GM12874 (cell line): ENCODE data around the gene CNDP2.

Experiments used
- TF ChIP-seq, protein P1 (sequence below): IDR thresholded peaks from 2 replicates; pipeline ENCODE4 v1.5.1; 2011; ENCODE audit warnings: low read depth, mild to moderate bottlenecking, control low read depth, low read length, moderate library complexity; ENCODE audit not compliant: insufficient read depth

The CNDP2 gene

DNA sequence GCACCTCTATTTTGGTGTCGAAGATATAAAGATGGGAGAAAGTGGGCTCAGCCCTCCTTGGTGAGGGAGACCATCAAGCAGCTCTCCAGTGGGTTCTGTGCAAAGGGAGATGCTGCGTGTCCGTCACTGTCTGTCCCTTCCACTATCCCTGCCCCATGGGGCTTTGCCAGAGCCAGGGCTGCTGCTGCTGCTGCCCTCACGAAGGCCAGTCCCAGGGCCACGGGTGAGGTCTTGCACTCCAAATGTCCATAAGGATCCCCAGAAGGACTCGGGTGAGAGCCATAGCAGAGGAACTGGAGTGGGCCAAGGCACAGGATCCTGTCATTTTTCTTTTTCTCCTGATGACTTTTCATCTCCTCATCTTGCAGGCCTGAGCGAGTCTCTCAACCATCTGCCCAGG lies 35.3 kb upstream of the CNDP2 start:
- TF ChIP-seq, protein P1, sequence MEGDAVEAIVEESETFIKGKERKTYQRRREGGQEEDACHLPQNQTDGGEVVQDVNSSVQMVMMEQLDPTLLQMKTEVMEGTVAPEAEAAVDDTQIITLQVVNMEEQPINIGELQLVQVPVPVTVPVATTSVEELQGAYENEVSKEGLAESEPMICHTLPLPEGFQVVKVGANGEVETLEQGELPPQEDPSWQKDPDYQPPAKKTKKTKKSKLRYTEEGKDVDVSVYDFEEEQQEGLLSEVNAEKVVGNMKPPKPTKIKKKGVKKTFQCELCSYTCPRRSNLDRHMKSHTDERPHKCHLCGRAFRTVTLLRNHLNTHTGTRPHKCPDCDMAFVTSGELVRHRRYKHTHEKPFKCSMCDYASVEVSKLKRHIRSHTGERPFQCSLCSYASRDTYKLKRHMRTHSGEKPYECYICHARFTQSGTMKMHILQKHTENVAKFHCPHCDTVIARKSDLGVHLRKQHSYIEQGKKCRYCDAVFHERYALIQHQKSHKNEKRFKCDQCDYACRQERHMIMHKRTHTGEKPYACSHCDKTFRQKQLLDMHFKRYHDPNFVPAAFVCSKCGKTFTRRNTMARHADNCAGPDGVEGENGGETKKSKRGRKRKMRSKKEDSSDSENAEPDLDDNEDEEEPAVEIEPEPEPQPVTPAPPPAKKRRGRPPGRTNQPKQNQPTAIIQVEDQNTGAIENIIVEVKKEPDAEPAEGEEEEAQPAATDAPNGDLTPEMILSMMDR, result no peak

DNA sequence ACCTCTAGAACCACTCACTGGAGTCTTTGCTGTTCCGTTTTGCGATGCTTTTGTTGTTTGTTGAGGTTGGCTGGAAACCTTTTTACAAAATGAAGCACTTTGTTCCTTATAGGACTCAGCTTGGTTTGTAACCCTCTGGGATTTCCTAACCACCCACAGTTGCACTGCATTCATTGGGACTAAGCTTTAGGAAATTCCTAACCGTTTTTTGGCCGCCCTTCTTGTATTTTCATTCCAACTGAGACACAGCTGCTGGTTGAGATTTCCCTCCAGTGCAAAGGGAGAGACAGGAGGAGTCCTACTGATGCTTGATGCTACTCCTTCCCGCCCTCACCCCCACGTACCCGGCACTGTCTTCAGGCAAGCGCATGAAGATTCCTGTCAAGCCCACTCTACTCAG lies 32.9 kb upstream of the CNDP2 start:
- TF ChIP-seq, protein P1, result no peak

DNA sequence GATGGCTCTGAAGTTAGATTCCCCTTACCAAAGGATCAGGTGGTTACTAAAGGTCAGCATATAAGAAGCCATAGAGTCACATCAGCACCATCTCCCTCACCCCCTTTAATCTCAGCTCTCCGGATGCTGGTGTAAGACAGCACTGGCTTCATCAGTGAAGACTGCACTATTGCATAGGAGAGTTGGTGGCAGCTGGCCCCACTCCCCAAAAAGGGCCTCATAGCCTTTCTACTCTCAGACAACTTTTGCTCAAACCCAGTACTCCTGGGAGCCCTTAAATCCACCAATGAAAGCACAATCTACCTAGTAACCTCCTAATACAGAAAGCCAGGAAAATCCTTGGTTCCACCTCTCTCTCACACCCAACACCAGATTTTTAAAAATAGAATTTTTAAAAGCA lies 32.2 kb upstream of the CNDP2 start:
- TF ChIP-seq, protein P1, result no peak

DNA sequence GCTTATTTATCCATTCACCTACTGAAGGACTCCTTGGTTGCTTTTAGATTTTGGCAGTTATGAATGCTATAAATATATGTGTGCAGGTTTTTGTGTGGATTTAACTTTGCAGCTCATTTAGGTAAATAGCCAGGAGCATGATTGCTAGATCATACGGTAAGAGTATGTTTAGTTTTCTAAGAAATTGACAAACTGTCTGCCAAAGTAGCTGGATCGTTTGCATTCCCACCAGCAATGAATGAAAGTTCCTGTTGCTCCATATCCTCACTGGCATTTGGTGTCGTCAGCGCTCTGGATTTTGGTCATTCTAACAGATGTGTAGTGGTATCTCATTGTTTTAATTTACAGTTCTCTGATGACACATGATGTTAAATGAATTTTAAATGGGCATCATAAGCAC lies 30.4 kb upstream of the CNDP2 start:
- TF ChIP-seq, protein P1, result no peak

DNA sequence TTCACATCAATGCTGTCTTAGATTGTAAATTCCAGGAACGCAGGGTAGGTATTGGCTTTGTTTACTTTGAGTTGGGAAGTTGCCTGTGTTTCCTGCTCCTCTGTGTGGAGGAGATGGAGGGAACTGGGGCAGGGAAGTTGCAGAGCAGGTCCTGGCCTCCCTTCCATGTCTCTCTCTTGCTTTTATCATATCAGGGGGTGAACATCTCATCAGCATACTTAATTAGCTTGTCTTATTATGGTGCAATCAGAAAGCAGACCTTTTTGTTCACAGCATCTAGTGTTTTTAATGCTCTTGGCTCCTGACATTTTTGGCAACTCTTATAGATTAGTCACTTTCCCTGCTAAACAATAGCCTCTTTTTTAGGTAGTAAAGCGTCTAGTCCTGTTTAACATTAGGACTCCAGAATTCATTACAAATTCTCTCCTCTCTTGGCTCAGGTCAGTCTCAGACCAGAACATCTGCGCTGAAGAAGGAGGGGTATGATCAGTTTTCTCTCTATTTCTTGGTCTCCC lies 27.6 kb upstream of the CNDP2 start:
- TF ChIP-seq, protein P1, result no peak

DNA sequence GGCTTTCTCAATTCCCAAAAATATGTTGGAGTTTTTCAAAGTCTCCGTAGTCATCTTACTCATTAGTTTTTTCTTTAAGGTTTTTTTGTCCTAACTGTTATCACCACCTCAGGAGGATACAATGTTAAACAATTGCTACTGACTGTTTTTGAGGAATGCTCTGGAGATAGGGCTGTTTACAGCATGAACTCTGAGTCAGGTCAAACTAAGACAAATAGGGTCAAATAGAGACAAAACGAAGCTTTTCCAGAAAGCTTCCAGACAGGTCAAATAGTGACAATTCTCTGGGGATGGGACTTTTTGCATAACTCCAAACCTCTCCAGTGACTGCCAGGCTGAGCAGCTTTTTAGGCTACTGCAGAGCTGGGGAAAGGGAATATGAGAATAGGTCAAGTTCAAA lies 23.9 kb upstream of the CNDP2 start:
- TF ChIP-seq, protein P1, result no peak

DNA sequence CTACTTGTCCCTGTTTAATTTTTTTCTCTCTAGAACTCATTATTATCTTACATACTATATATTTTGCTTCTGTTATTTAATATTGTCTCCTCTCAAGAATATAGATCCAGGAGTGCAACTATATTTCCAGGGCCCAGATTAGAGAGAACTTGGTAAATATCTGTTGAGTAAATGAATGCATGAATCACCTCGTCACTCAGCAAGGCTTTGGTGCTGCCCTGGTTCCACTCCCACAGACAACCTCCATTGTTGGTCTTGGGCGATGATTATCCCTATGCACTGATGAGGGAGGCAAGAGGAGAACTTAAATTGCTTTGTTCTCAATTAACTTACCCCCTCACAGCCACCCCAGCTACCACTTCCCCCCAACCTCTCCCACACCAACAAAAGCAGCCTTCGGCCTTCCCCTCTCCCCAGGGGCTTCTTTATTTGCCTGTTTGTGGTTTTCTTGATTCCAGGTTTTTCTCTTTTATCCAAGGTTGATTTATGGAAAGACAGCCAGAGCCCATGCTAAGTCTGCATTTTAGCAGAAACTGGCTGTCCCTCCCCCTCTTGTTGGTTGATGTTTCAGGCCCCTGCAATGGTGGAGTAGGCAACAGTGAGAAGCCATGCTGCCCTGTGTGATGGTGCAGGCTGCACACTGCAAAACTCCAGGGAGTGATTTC lies 22.1 kb upstream of the CNDP2 start:
- TF ChIP-seq, protein P1, result no peak
